Left colon (tissue), 2 donors: ENCODE results near the gene SFXN5. TPM values are rescaled to one million over a fixed set of nuclear protein-coding genes. Genes with fewer than 3 reads are reported as not detected.
A peak's percentile ranks its signal among the peaks of the same experiment; 100 is the strongest.

ENCODE experiments used
- ATAC-seq: fragments of 200-7000 bp; cut with Tn5 transposase; one replicate; pipeline ENCODE4 v1.9.1; 2020; ENCODE audit warnings: mild to moderate bottlenecking, moderate library complexity
- DNase-seq, 2 donors: peaks; one replicate each; pipeline ENCODE4 v3.0.0-alpha.2; 2020
- intact Hi-C, 2 donors: fragments of 100-400 bp; cut with DNase I in 1 of 2; cut with micrococcal nuclease in 1 of 2; formaldehyde crosslinking; loops; one replicate each; pipeline versions ENCODE4 v1.11.2 to v1.14.0; 2022; cut with DNase I, micrococcal nuclease
- total RNA-seq, 2 donors: library from RNA; stranded (reverse); fragmentation: NEBNext Ultra II Directional; extraction: Animal tissue kit (Norgen Biotek cat#: 25700); gene quantifications; one replicate each; pipeline ENCODE4 v1.2.1, GENCODE V29; 2021
- donor health status: DM: no; HTN: no; CAD: no.
- donor health status: DM: yes; HTN: yes; CAD: no.

Gene SFXN5
- total RNA-seq, 2 donors from 2014 or later: 19.9 to 20.5 TPM

DNA sequence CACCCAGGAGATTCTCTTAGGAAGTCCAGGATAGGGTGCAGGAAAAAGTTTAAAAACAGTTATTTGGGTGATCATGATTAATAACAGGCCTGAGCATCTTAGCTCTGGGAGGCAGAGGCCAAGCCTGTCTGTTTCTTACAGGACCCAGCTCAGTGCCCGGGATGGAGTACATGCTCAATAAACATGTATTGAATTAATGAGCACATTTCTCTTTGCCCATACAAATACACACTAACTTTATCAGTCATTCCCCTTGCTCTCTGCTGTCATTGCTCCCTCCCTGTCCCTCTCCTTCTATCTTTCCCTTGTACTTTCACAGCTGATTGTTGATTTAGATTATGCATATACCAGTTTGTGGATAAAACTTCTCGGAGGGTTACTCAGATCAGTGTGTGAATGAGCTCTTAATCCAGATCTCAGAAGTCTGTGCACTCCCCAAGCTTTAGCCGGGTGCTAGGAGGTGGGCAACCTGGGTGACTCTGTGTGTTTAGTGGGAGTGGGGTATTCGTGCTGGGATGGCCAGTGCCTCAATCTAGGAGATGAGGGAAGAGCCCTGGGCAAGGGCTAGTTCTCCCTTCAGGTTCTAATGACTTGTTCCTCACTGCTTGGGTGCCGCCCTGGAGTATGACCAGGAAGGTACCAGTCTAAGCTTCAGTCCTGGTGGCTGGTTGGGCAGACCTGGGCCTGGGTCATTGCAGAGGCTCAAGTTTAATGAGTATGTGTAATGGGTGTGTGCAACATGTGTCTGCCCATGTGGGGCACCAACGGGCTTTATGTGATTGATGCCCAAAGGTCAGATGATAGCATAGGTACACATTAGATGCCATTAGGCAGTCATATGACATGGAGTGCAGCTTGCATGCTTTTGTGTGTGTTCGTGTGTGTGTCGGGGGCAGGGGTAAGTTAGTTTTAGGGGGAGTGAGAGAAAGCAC is 143.6 kb downstream of the SFXN5 start:
- peak; percentile 63 for ATAC-seq
- intact Hi-C loops: no loop called here
- no peak for DNase-seq

GRCh38 chr2:72926811-72927465 is 144.6 kb downstream of the SFXN5 start:
- intact Hi-C loops: no loop called here
- DNase-seq (no peak), ATAC-seq (no peak)

GRCh38 chr2:72926368-72926767 is 145.1 kb downstream of the SFXN5 start:
- ATAC-seq (no peak), DNase-seq (no peak)
- intact Hi-C loops: no loop called here

DNA sequence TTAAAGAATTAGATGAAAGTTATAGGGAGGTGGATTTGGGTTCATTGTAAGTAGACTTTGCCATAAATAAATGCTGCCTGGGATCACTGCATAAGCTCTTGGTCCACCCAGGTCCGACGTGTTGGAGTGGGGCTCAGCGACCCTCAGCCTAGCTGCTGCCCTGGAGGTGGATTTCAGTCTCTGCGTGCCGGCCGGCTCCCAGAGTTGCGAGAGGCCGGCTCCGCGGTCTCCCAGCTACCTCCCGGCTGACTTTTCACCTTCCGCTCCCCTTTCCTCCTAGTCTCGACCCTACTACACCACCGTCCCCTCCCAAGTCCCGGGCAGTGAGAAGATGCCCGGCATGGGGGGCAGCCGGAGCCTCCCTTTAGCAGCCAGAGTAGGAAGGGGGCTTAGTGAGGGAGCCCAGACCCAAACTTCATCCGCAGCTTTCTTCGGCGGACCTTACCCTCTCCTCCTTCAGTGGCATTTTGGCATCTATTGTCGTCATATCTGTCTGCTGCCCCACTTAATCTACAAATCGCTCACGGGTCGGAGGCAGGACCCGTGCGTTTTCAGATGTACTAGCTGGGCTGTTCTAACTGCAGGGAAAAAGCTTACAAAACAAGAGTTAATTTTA is 146.1 kb downstream of the SFXN5 start:
- DNase-seq (no peak), ATAC-seq (no peak)
- intact Hi-C loops: no loop called here

- DNase-seq (no peak), ATAC-seq (peak; percentile 20)
- intact Hi-C loops: no loop called here
Measured at GRCh38 chr2:72924353-72925240, 146.9 kb downstream of the SFXN5 start.

GRCh38 chr2:72923833-72924352 is 147.6 kb downstream of the SFXN5 start:
- peak; percentile 34 for ATAC-seq
- intact Hi-C loops: no loop called here
- DNase-seq: no peak

DNA sequence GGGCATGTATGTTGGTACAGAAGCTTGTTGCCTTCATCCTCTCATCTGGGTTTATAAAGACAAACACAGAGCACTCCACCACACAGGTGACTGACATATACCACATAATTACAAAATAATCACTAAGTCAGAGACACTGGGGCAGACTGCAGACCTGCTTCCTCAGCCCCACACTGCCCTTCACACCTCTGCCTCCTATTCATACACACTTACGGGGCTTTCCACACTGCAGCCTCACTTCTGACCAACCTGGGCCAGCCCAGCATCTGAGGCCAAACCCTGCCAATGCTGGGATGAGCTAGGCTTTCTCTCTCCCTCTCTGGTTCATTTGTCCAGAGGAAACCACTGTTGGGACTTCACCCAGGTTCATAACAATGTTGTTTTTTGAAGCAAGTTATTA is 149.7 kb downstream of the SFXN5 start:
- no peak for DNase-seq

DNA sequence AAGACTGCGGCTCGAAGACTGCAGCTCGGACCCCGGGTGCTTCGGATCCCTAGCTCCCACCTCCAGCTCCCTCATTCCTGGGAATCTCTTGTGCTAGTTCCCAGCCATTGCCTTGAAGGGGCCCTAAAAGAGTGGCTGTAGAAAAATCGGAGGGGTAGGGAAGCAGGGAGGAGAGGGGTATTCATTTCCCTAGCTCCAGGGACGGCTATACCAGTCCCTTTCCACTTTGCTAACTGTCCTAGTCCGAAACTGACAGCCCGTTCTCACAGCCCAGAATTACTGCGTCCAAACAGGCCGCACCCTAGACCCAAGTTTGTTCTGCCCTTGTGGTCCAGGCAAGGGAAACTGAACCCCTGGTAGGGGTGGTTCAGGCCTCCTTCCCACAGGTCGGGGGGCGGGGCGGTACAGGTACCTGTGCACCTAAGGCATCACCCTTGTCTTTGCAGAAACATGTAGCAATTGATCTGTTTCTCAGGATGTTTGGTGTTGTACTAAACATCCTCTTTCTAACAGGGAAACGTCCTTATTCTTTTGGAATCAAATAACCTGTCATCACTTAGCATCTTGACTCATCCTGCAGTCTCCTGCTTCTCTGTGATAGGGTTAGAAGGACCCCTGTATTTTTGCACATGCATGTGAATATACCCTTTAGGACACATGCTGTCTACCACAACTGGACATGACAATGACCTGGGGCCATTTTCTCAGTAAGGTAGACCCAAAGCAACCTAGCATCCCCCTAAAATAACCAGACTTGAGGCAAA is 150.2 kb downstream of the SFXN5 start:
- DNase-seq (no peak), ATAC-seq (no peak)
- intact Hi-C loops: no loop called here

More for the DNA sequence above, 149.7 kb downstream of the SFXN5 start:
- no peak for ATAC-seq
- intact Hi-C loops: no loop called here

- no peak for ATAC-seq
- DNase-seq: no peak
- intact Hi-C loops: no loop called here
Measured at GRCh38 chr2:72920318-72921087, 151.0 kb downstream of the SFXN5 start.

- intact Hi-C loops: no loop called here
- no peak for ATAC-seq
- no peak for DNase-seq
Measured at GRCh38 chr2:72919414-72920317, 151.8 kb downstream of the SFXN5 start.

DNA sequence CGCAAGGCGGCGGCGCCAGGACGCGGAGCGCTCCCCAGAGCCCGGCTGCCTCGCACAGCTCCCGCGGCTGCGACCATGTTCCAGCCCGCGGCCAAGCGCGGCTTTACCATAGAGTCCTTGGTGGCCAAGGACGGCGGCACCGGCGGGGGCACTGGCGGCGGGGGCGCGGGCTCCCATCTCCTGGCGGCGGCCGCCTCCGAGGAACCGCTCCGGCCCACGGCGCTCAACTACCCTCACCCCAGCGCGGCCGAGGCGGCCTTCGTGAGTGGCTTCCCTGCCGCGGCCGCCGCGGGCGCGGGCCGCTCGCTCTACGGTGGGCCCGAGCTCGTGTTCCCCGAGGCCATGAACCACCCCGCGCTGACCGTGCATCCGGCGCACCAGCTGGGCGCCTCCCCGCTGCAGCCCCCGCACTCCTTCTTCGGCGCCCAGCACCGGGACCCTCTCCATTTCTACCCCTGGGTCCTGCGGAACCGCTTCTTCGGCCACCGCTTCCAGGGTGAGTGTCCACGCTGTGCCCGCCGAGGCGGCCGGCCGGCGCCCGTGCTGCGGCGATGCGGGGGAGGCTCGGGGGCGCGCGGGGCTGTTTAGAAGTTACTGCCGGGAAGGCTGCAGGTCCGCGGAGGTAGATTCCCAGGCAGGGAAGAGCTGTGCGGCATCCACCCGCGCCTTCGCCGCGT is 153.5 kb downstream of the SFXN5 start:
- no peak for ATAC-seq
- intact Hi-C loops: no loop called here
- no peak for DNase-seq

- ATAC-seq: peak; percentile 85
- intact Hi-C loops: no loop called here
- DNase-seq: peak; percentile 70 to 81
Measured at GRCh38 chr2:72917138-72917876, 154.2 kb downstream of the SFXN5 start, which contains the start of gene EMX1. EMX1 (plus strand) TSS chr2:72917519; CDS start chr2:72917853, 334 bp downstream.

GRCh38 chr2:72916743-72917137 is 154.8 kb downstream of the SFXN5 start:
- intact Hi-C loops: no loop called here
- ATAC-seq: peak; percentile 19
- no peak for DNase-seq

DNA sequence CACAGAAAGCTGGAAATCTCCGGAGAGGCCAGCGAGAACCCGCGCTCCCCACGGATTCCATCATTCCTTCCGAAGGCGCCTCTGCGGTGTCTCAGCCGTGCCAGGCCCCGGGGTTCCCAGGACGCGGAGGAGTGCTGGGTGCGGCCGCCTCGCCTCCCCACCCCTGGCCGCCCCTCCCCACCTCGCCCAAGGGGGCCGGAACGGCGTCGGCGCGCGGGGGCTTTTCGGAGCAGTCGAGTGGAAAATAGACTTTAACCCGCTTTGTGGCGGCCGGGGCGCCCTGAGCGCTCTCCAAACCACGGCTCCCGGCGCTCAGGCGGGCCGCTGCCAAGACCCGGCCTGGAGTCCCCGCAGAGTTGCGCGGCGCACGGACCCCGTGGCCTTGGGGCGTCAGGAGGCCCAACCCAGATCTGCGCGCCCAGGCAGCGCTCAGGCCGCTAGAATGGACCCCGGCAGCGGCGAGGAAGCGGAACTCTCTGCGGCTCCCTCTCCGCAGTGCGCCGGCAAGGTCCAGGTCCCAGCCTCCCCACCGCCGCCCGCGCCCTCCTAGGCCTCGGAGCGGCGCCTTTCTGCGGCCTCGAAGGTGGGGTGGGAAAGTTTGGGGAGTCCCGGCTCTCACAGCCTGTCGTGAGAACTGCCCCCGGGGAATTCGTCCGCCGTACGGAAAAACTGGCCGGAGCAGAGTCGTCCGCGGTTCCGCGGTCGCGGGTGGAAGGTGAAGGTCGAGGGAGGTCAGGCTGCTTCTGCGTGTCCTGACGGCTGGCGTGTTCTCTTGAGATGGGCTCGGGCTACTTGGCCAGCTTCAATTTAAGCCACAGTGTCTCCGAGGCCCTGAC is 155.4 kb downstream of the SFXN5 start:
- peak; percentile 80 for ATAC-seq
- intact Hi-C loops: no loop called here
- peak; percentile 57 to 80 for DNase-seq
